ENCODE data around the gene HSPB7. TPM values are rescaled to one million over a fixed set of nuclear protein-coding genes. Genes with fewer than 3 reads are reported as not detected.

The HSPB7 gene
- total and polyA plus RNA-seq, 2 experiments from 2014 or later: 0.13 TPM; not detected in 1

DNA sequence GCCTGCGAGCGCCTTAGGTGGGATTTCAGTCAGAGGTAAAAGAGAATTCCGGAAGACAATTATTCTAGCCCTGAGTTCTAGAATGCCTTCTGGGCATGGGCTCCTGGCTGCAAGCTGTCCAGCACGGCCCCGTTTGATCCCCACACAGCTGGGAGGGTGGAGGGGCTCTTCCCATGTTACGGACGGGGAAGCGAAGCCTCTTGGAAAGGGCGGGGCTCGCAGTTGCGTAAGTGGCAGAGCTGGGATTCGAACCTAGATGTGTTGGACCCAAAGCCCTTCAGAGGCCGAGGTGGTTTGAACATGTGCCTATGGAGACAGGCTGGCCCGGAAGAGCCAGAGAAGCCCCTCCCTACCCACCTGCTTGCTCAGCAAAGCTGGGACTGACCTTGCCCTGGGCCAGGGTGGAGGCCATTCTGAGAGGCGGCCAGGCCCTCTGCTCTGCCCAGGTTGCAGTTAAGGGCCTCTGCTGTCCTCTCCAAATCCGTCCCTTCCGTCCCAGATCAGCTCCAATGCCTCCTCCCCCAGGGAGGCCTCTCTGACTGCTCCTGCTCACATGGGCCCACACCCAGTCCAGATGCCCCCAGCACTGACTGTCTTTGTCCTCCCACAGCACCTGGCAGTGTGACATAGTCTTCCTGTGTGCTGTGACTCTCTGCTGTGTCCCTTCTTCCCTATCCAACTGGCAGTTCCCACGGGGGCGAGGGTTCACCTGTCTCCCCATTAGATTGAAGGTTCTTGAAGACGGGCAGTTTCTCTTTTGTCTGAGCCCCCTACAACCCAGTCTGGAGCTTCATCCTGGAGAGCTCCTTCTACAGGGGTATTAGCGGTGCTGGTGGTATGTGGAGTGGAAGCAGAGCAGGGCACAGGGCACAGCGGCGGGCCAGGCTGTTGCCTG lies 1.2 kb upstream of the HSPB7 start:
- H3K36me3 Mint-ChIP-seq (ENCODE audit: low read depth): no peaks in the 10 kb centered on the region
- no peak overlapping the region for H3K27ac ChIP-seq (ENCODE audit: low read depth)

GRCh38 chr1:16018308-16018707 lies 465 bp upstream of the HSPB7 start:
- no peaks in the 10 kb centered on the region for H4K20me1 ChIP-seq (replicated peaks; ENCODE audit: insufficient read depth)
- Mint-ChIP-seq H3K27ac (no peak overlapping the region), H3K4me3 (no peak overlapping the region), H3K9me3 (no peaks in the 10 kb centered on the region), H3K4me1 (peaks cover 58% of the 10 kb centered on the region), H3K27me3 (ENCODE audit: insufficient read depth, low read depth, poor library complexity) (peaks cover 25% of the 10 kb centered on the region), H3K36me3 (ENCODE audit: low read depth) (no peaks in the 10 kb centered on the region)
- no peaks in the 10 kb centered on the region for H3K27me3 ChIP-seq (ENCODE audit: insufficient read depth)
- no peaks in the 10 kb centered on the region for H3K79me2 ChIP-seq (replicated peaks; ENCODE audit: insufficient read depth)
- H3K9me2 ChIP-seq (ENCODE audit: insufficient read depth): no peaks in the 10 kb centered on the region
- no peak for ATAC-seq
- H2AFZ ChIP-seq: no peak overlapping the region
- no peaks in the 10 kb centered on the region for H3F3A ChIP-seq (replicated peaks; ENCODE audit: low read depth)
- H3K4me2 ChIP-seq: no peak overlapping the region
- H3K4me1 ChIP-seq (ENCODE audit: insufficient read depth): peaks cover 32% of the 10 kb centered on the region
- H3K4me3 ChIP-seq: no peak overlapping the region
- DNase-seq (ENCODE audit: low spot score): no peak
- no peak overlapping the region for H3K27ac ChIP-seq (ENCODE audit: low read depth)
- H3K36me3 ChIP-seq (ENCODE audit: insufficient read depth): no peaks in the 10 kb centered on the region
- TF ChIP-seq EZH2 (IDR thresholded peaks at IDR 0.05; ENCODE audit: low read depth, unreplicated experiment) (no peak), NANOG (IDR thresholded peaks at IDR 0.05; ENCODE audit: borderline replicate concordance) (no peak)

More for the DNA sequence above, 1.2 kb upstream of the HSPB7 start:
- Histone ChIP-seq H3K27me3 (ENCODE audit: insufficient read depth) (no peaks in the 10 kb centered on the region), H3K4me1 (ENCODE audit: insufficient read depth) (peaks cover 25% of the 10 kb centered on the region), H3K36me3 (ENCODE audit: insufficient read depth) (no peaks in the 10 kb centered on the region), H2AFZ (no peak overlapping the region), H3F3A (replicated peaks; ENCODE audit: low read depth) (no peaks in the 10 kb centered on the region), H3K79me2 (replicated peaks; ENCODE audit: insufficient read depth) (no peaks in the 10 kb centered on the region), H3K4me2 (no peak overlapping the region), H3K9me2 (ENCODE audit: insufficient read depth) (no peaks in the 10 kb centered on the region), H3K4me3 (no peak overlapping the region), H4K20me1 (replicated peaks; ENCODE audit: insufficient read depth) (no peaks in the 10 kb centered on the region)
- H3K4me3 Mint-ChIP-seq: no peak overlapping the region
- H3K9me3 Mint-ChIP-seq: no peaks in the 10 kb centered on the region
- H3K27me3 Mint-ChIP-seq (ENCODE audit: insufficient read depth, low read depth, poor library complexity): peaks cover 27% of the 10 kb centered on the region
- TF ChIP-seq CREB1 (CRISPR knock-in tag; IDR thresholded peaks at IDR 0.05; ENCODE audit: low read depth): no peak
- TF ChIP-seq, protein P1, sequence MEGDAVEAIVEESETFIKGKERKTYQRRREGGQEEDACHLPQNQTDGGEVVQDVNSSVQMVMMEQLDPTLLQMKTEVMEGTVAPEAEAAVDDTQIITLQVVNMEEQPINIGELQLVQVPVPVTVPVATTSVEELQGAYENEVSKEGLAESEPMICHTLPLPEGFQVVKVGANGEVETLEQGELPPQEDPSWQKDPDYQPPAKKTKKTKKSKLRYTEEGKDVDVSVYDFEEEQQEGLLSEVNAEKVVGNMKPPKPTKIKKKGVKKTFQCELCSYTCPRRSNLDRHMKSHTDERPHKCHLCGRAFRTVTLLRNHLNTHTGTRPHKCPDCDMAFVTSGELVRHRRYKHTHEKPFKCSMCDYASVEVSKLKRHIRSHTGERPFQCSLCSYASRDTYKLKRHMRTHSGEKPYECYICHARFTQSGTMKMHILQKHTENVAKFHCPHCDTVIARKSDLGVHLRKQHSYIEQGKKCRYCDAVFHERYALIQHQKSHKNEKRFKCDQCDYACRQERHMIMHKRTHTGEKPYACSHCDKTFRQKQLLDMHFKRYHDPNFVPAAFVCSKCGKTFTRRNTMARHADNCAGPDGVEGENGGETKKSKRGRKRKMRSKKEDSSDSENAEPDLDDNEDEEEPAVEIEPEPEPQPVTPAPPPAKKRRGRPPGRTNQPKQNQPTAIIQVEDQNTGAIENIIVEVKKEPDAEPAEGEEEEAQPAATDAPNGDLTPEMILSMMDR (conservative IDR thresholded peaks at IDR 0.05; ENCODE audit: low read depth in 2 of 2): no peak
- TF ChIP-seq, protein P2, sequence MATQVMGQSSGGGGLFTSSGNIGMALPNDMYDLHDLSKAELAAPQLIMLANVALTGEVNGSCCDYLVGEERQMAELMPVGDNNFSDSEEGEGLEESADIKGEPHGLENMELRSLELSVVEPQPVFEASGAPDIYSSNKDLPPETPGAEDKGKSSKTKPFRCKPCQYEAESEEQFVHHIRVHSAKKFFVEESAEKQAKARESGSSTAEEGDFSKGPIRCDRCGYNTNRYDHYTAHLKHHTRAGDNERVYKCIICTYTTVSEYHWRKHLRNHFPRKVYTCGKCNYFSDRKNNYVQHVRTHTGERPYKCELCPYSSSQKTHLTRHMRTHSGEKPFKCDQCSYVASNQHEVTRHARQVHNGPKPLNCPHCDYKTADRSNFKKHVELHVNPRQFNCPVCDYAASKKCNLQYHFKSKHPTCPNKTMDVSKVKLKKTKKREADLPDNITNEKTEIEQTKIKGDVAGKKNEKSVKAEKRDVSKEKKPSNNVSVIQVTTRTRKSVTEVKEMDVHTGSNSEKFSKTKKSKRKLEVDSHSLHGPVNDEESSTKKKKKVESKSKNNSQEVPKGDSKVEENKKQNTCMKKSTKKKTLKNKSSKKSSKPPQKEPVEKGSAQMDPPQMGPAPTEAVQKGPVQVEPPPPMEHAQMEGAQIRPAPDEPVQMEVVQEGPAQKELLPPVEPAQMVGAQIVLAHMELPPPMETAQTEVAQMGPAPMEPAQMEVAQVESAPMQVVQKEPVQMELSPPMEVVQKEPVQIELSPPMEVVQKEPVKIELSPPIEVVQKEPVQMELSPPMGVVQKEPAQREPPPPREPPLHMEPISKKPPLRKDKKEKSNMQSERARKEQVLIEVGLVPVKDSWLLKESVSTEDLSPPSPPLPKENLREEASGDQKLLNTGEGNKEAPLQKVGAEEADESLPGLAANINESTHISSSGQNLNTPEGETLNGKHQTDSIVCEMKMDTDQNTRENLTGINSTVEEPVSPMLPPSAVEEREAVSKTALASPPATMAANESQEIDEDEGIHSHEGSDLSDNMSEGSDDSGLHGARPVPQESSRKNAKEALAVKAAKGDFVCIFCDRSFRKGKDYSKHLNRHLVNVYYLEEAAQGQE (IDR thresholded peaks at IDR 0.05; ENCODE audit: unreplicated experiment): no peak
- no peak for DNase-seq (ENCODE audit: low spot score)
- no peak for ATAC-seq
- peaks cover 52% of the 10 kb centered on the region for H3K4me1 Mint-ChIP-seq
- peak overlapping the region; percentile 75; the same call in 1 of the 2 replicates for H3K27ac Mint-ChIP-seq
